ENCODE results near the gene LRFN3. TPM values are rescaled to one million over a fixed set of nuclear protein-coding genes. Genes with fewer than 3 reads are reported as not detected.
A peak's percentile ranks its signal among the peaks of the same experiment; 100 is the strongest.
"Not testable (repeated sequence)": the region's sequence is repeated elsewhere in the genome, so short reads cannot be mapped to it uniquely, and the experiment has no call there.

Gene LRFN3
- total RNA-seq, 4 donors from 2014 or later: 6.7 to 18.5 (median 9.1) TPM

DNA sequence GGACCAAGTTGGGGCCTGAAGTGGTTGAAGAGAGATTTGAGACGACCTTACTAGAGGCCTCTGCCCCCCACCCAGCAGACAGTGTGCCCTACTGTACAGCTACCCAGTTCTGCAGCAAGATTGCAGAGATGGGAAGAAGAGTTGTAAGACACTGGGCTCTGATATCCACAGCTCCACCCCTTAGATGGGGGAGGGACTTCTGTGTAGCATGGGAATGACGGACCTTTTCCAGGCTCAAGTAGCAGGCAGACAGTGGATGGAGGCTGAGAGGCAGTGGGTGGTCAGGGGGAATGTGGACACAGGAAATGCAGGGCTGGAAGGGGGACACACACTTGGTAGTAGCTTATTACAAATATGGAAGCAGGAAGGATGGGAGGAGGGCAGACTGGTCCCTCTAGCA lies 13.0 kb downstream of the LRFN3 start:
- Histone ChIP-seq H3K27me3 (peaks cover 12% of the 10 kb centered on the region), H3K4me3 (no peak overlapping the region), H3K36me3 (peaks cover 0 to 18% of the 10 kb centered on the region in 2 donors), H3K27ac (no peak overlapping the region), H3K4me1 (peaks cover 0 to 8% (median 0%) of the 10 kb centered on the region in 3 donors), H3K9me3 (no peaks in the 10 kb centered on the region)
- ATAC-seq: no peak
- 0 to 11% methylated on average over 1 of the region's 2 CpGs for WGBS, 2 donors (ENCODE audit: low coverage in 1 of 2)
- TF ChIP-seq POLR2A (IDR thresholded peaks at IDR 0.05) (no peak), CTCF (IDR thresholded peaks at IDR 0.05) (no peak), EP300 (IDR thresholded peaks at IDR 0.05) (no peak), POLR2AphosphoS5 (IDR thresholded peaks at IDR 0.05) (no peak)

DNA sequence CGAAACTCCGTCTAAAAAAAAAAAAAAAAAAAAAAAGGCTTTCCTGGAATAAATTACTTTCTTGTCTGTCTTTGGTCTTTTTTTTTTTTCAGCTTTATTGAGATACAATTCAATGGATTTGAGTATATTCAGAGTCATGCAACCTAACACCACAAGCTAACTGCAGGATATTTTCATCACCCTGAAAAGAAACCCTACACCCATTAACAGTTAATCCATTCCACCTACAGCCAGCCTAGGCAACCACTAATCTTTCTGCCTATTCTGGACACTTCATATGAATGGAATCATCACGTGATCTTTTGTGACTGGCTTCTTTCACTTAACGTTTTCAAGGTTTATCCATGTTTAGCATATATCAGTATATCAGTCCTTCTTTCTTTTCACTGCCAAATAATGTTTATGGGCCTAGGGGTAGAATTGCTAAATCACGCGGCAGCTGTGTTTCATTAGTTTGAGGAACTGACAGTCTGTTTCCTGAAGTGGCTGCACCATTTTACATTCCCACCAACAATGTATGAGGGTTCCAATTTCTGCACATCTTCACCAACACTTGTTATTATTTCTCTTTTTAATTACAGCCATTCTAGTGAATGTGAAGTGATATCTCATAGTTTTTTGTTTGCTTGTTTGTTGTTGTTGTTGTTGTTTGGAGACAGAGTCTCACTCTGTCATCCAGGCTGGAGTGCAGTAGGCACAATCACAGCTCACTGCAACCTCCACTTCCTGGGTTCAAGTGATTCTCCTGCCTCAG lies 19.9 kb downstream of the LRFN3 start:
- H3K27ac ChIP-seq: no peak overlapping the region
- no peak overlapping the region for H3K4me3 ChIP-seq
- peaks cover 0 to 14% (median 3%) of the 10 kb centered on the region in 3 donors for H3K4me1 ChIP-seq
- H3K36me3 ChIP-seq: no peaks in the 10 kb centered on the region
- TF ChIP-seq POLR2A (IDR thresholded peaks at IDR 0.05) (no peak), EP300 (IDR thresholded peaks at IDR 0.05) (no peak), CTCF (IDR thresholded peaks at IDR 0.05) (no peak), POLR2AphosphoS5 (IDR thresholded peaks at IDR 0.05) (no peak)
- no peak for ATAC-seq
- 47 to 63% methylated on average over 5 to 6 of the region's 6 CpGs for WGBS, 2 donors (ENCODE audit: low coverage in 1 of 2)
- H3K9me3 ChIP-seq: no peaks in the 10 kb centered on the region
- peaks cover 67% of the 10 kb centered on the region for H3K27me3 ChIP-seq

- not testable (repeated sequence) for ATAC-seq, H3K27ac ChIP-seq, H3K36me3 ChIP-seq, H3K9me3 ChIP-seq, H3K4me3 ChIP-seq
- peaks cover 0 to 14% (median 3%) of the 10 kb centered on the region in 3 donors for H3K4me1 ChIP-seq
- 67 to 85% methylated on average over 3 to 7 of the region's 8 CpGs for WGBS, 2 donors (ENCODE audit: low coverage in 1 of 2)
- H3K27me3 ChIP-seq: peaks cover 78% of the 10 kb centered on the region
Measured at GRCh38 chr19:35957411-35957810, 21.2 kb downstream of the LRFN3 start.

- H3K27me3 ChIP-seq: peaks cover 83% of the 10 kb centered on the region
- 18 to 82% methylated on average over 3 to 10 of the region's 15 CpGs for WGBS, 2 donors (ENCODE audit: low coverage in 1 of 2)
- H3K4me1 ChIP-seq: peaks cover 0 to 14% (median 3%) of the 10 kb centered on the region in 3 donors
- no peaks in the 10 kb centered on the region for H3K36me3 ChIP-seq
- TF ChIP-seq EP300 (IDR thresholded peaks at IDR 0.05) (no peak), CTCF (IDR thresholded peaks at IDR 0.05) (no peak), POLR2A (IDR thresholded peaks at IDR 0.05) (no peak), POLR2AphosphoS5 (IDR thresholded peaks at IDR 0.05) (no peak)
- no peaks in the 10 kb centered on the region for H3K9me3 ChIP-seq
- no peak overlapping the region for H3K27ac ChIP-seq
- ATAC-seq: no peak
- peak overlapping the region in 1 of 2 donors; percentile 25 for H3K4me3 ChIP-seq
Measured at GRCh38 chr19:35958660-35959039, 22.5 kb downstream of the LRFN3 start.

DNA sequence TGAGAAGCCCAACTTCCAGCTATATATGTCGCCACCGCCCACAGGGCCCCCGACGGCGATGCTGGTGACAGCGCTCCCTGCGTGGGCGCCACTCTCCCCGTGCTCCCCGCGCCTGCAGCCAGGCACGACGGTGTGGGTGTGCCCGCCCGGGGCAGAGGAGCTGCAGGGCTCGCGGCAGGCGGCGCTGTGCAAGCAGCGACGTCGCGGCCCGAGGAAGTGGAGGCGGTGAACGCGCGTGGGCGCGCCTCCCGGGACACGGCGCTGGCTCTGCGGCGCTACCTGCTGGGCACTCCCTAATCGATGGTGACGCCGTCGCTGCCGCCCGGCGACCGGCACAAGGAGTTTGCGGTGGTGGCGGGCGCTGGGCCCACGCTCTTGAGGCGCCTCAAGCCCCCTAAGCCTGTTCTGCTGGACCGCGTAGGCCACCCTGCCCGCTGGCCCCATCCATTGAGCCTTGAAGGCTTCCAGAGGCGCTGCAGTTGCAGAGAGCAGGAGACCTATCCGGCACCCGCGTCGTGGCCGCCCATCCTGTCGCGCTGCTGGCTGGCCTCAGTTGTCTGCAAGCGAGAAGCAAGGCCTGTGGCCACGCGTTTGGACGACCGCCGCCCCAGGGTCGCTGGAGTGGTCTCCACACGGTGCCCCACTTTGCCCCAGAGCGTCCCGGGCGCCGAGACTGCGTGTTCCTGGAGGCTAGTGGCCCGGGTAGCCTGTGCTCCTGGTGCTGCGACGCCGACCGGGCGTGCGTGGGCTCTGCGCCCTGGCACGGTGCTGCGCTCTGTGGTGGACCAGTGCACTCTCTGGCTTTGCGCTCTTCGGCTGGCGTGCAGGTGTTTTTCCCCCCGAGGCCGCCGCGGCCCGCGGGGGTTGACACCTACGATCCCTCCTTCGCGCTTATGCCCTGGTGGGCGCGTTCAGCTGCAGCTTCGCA lies 23.1 kb downstream of the LRFN3 start:
- peak; percentile 61 for ATAC-seq
- Histone ChIP-seq H3K9me3 (no peaks in the 10 kb centered on the region), H3K4me1 (peaks cover 0 to 14% (median 3%) of the 10 kb centered on the region in 3 donors), H3K4me3 (peak overlapping the region in 1 of 2 donors; percentile 25), H3K27ac (no peak overlapping the region), H3K27me3 (peaks cover 82% of the 10 kb centered on the region), H3K36me3 (no peaks in the 10 kb centered on the region)
- no peak for TF ChIP-seq POLR2AphosphoS5 (IDR thresholded peaks at IDR 0.05)
- no peak for TF ChIP-seq POLR2A (IDR thresholded peaks at IDR 0.05)
- no peak for TF ChIP-seq EP300 (IDR thresholded peaks at IDR 0.05)
- TF ChIP-seq CTCF (IDR thresholded peaks at IDR 0.05): peak in 2 of 4 experiments; percentile 45 to 60
- no CpG with 5 or more reads among the region's 97 CpGs for WGBS, 2 donors (ENCODE audit: low coverage in 1 of 2)
